Purkinje cell (primary cell): ENCODE results near the gene LCP1. TPM values are rescaled to one million over a fixed set of nuclear protein-coding genes. Genes with fewer than 3 reads are reported as not detected.

Source experiments
- polyA plus RNA-seq: library from polyadenylated mRNA; unstranded; fragments of >200 nt; fragmentation: Nextera tagmentation; gene quantifications from 2 replicates; pipeline ENCODE4 v1.2.1, GENCODE V29; 2014

LCP1 gene
- 11.8 and 20.9 TPM in 2 replicates for polyA plus RNA-seq

GRCh38 chr13:46181840-46182490 is at the start of gene LCP1:
Gene LCP1, minus strand, starts transcription at chr13:46182177. Its CDS starts 22,515 bp downstream, at chr13:46159662.

GRCh38 chr13:46211483-46212351 is 29.7 kb upstream of the LCP1 start, which contains the start of gene LRRC63:
Gene LRRC63, plus strand, starts transcription at chr13:46211928. Its CDS starts 1,107 bp downstream, at chr13:46213035.

GRCh38 chr13:46104868-46105267 is 77.1 kb downstream of the LCP1 start, which contains the start of gene CPB2:
Gene CPB2, minus strand, starts transcription at chr13:46105033. Its CDS starts 24 bp downstream, at chr13:46105009.

Other genes starting within 250 kb of the LCP1 start
- 46.1 and 52.3 TPM in 2 replicates for gene ZC3H13, start 129.4 kb downstream of the LCP1 start, polyA plus RNA-seq
- gene CPB2, start 77.1 kb downstream of the LCP1 start, polyA plus RNA-seq: 0.20 TPM in 1 of 2 replicates, not detected in the other
- gene LRRC63, start 29.8 kb upstream of the LCP1 start, polyA plus RNA-seq: 0.55 and 0.67 TPM in 2 replicates
- 28.1 and 42.1 TPM in 2 replicates for gene RUBCNL, start 205.1 kb upstream of the LCP1 start, polyA plus RNA-seq